GM18505 (cell line): ENCODE results near the gene RAB11FIP2.

Source experiments
- ATAC-seq: cut with Tn5 transposase; IDR thresholded peaks from one replicate; pipeline ENCODE4 v1.9.1; 2021; ENCODE audit not compliant: unreplicated experiment
- POLR2A ChIP-seq: IDR thresholded peaks from 4 replicates; pipeline ENCODE4 v1.6.1; 2011; ENCODE audit warnings: borderline replicate concordance; ENCODE audit not compliant: insufficient read depth, insufficient read length; ENCODE audit errors: extremely low read depth

Gene RAB11FIP2

DNA sequence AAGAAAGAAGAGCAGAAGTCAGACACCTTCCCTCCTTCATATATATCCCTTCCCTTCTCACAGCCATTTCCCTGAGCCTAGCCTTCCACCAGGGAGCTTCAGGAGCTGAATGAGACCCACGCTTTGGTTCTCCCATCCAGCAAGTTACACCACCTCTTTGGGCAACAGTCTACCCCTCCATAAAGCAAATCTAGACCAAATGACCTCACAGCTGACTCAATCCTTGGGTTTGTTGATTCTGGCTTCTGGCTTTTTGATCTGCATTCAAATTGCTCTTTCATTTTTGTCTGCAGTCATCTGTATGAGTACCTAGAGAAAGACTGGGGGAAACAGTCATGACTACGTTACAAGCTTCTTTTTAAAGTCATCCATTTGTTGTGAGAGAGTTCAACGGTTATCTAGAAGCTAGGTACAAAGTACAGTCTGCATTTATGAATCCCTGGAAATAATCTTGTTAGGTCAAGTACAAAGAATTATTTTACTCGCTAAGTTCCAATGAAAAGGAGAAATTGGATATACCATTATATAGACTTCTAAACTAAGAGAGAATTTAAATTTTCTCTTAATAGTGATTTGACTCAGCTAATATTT, 86.3 kb downstream of the RAB11FIP2 start:
- no peak for TF ChIP-seq POLR2A
- no peak for ATAC-seq

DNA sequence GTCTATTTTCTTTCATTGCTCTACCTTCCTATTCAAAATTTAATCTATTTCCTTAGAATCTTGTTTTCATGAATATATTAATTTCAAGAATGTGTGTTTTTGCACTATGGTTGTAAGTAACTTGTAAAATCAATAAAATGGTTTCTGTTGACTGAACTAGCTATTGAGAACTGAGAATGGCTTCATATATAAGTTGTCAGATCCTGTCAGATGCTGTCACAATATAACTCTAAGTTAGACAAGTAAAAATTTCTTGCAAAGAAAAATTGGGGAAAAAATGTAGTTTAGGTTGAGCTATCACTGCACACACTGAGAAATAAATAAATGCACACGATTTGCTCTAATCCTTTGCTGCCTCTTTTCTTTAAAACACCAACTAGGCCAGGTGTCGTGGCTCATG, 89.8 kb downstream of the RAB11FIP2 start:
- no peak for TF ChIP-seq POLR2A

DNA sequence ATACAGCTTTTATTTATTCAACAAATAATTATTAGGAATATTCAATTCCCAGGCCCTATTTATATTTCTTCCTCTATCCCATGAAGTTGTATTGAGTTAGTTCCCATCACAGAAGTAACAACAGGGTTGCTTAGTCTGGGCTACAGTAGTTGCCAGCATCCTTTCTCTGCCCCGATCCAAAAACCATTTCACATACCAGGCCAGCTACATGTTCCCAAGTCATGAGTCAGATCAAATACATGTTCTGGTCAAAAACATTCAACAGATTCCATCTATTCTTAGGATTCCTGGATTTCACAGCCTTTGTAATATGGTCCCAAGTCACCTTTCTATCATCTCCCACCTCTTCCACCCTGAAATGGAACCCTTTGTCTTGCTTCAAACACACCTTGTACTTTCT, 91.6 kb downstream of the RAB11FIP2 start:
- TF ChIP-seq POLR2A, result no peak
- ATAC-seq, result no peak

More for the DNA sequence above, 89.8 kb downstream of the RAB11FIP2 start:
- ATAC-seq, result no peak
